NB4 (cell line): ENCODE results near the gene PPP1R11.

Experiments
- DNase-seq: peaks from one replicate; pipeline ENCODE4 v3.0.0; 2010; ENCODE audit warnings: low read depth
- H3K4me3 ChIP-seq: one replicate; pipeline ENCODE4 v1.5.1; 2011; ENCODE audit warnings: mild to moderate bottlenecking, low read depth, low read length, moderate library complexity
- CTCF ChIP-seq: IDR thresholded peaks from one replicate; pipeline ENCODE4 v1.5.1; 2012; ENCODE audit warnings: low read depth, low read length
- MAX ChIP-seq: IDR thresholded peaks from 2 replicates; pipeline ENCODE4 v1.6.1; 2011; ENCODE audit warnings: low read depth, low read length
- MYC ChIP-seq: IDR thresholded peaks from 2 replicates; pipeline ENCODE4 v1.6.1; 2011; ENCODE audit warnings: low read depth, low read length
- POLR2A ChIP-seq: IDR thresholded peaks from 2 replicates; pipeline ENCODE4 v1.6.1; 2011; ENCODE audit warnings: mild to moderate bottlenecking; ENCODE audit not compliant: insufficient read length; ENCODE audit errors: extremely low read depth

PPP1R11 gene

GRCh38 chr6:30073489-30074235 is 6.7 kb downstream of the PPP1R11 start:
- H3K4me3 ChIP-seq = no peak overlapping the region
- TF ChIP-seq MYC = no peak
- no peak for TF ChIP-seq CTCF
- TF ChIP-seq MAX = no peak
- no peak for TF ChIP-seq POLR2A
- DNase-seq = no peak

GRCh38 chr6:30074331-30075093 is 7.5 kb downstream of the PPP1R11 start:
- no peak overlapping the region for H3K4me3 ChIP-seq
- TF ChIP-seq CTCF = no peak
- TF ChIP-seq POLR2A = no peak
- no peak for TF ChIP-seq MYC
- no peak for TF ChIP-seq MAX
- no peak for DNase-seq

GRCh38 chr6:30075094-30075789 is 8.2 kb downstream of the PPP1R11 start, which contains the start of gene RNF39:
TSS of gene RNF39 (minus strand) at chr6:30075769. CDS start at chr6:30075585, 184 bp downstream.
- DNase-seq = no peak
- TF ChIP-seq POLR2A (no peak), CTCF (no peak), MYC (no peak), MAX (no peak)
- H3K4me3 ChIP-seq = no peak within 1 kb of the TSS

GRCh38 chr6:30075790-30076732 is 9.1 kb downstream of the PPP1R11 start:
- H3K4me3 ChIP-seq = no peak overlapping the region
- TF ChIP-seq MAX = no peak
- no peak for TF ChIP-seq MYC
- TF ChIP-seq CTCF = no peak
- no peak for TF ChIP-seq POLR2A
- no peak for DNase-seq

GRCh38 chr6:30077218-30077617 is 10.2 kb downstream of the PPP1R11 start:
- no peak overlapping the region for H3K4me3 ChIP-seq
- no peak for DNase-seq
- TF ChIP-seq MAX (no peak), CTCF (no peak), MYC (no peak), POLR2A (no peak)
